ENCODE measurements around the gene ELOVL1. TPM values are rescaled to one million over a fixed set of nuclear protein-coding genes. Genes with fewer than 3 reads are reported as not detected.

The ELOVL1 gene
- total and polyA plus RNA-seq, 2 experiments from 2014 or later: 16.7 to 23.3 TPM

GRCh38 chr1:43396059-43396458 is 28.2 kb upstream of the ELOVL1 start (continued):
- TF ChIP-seq ZNF462 (CRISPR knock-in tag; IDR thresholded peaks at IDR 0.05): no peak

GRCh38 chr1:43395523-43395922 is 27.7 kb upstream of the ELOVL1 start:
- no peak for ATAC-seq
- peaks cover 8% of the 10 kb centered on the region for H3K79me2 ChIP-seq (replicated peaks; ENCODE audit: insufficient read depth)
- no peaks in the 10 kb centered on the region for H3K27me3 ChIP-seq (ENCODE audit: insufficient read depth)
- Mint-ChIP-seq H3K36me3 (ENCODE audit: low read depth) (no peaks in the 10 kb centered on the region), H3K27me3 (ENCODE audit: insufficient read depth, low read depth, poor library complexity) (no peaks in the 10 kb centered on the region), H3K4me1 (peaks cover 1% of the 10 kb centered on the region; the same call in 1 of the 3 replicates), H3K9me3 (no peaks in the 10 kb centered on the region), H3K27ac (no peak overlapping the region), H3K4me3 (no peak overlapping the region)
- no peaks in the 10 kb centered on the region for H3F3A ChIP-seq (replicated peaks; ENCODE audit: low read depth)
- H3K4me2 ChIP-seq: no peak overlapping the region
- no peak overlapping the region for H2AFZ ChIP-seq
- no peaks in the 10 kb centered on the region for H4K20me1 ChIP-seq (replicated peaks; ENCODE audit: insufficient read depth)
- H3K27ac ChIP-seq (ENCODE audit: low read depth): no peak overlapping the region
- no peaks in the 10 kb centered on the region for H3K9me2 ChIP-seq (ENCODE audit: insufficient read depth)
- no peaks in the 10 kb centered on the region for H3K36me3 ChIP-seq (ENCODE audit: insufficient read depth)
- H3K4me1 ChIP-seq (ENCODE audit: insufficient read depth): 0 out of 2 replicates have a peak, but pooled peaks cover 3% of the 10 kb centered on the region
- no peak overlapping the region for H3K4me3 ChIP-seq
- no peak for DNase-seq (ENCODE audit: low spot score)
- TF ChIP-seq EZH2phosphoT487 (IDR thresholded peaks at IDR 0.05; ENCODE audit: unreplicated experiment): no peak
- TF ChIP-seq ZNF462 (CRISPR knock-in tag; IDR thresholded peaks at IDR 0.05): no peak
- no peak for TF ChIP-seq JUNB (IDR thresholded peaks at IDR 0.05; ENCODE audit: unreplicated experiment)
- TF ChIP-seq REST (IDR thresholded peaks at IDR 0.05; ENCODE audit: unreplicated experiment): no peak
- TF ChIP-seq EZH2 (IDR thresholded peaks at IDR 0.05; ENCODE audit: low read depth, unreplicated experiment): no peak
- no peak for TF ChIP-seq ZNF114 (CRISPR knock-in tag; IDR thresholded peaks at IDR 0.05)

Measured in GM23338 (cell line).